HG02885 (cell line): ENCODE measurements around the gene FANCG.

Experiments used
- ATAC-seq: cut with Tn5 transposase; IDR thresholded peaks from one replicate; pipeline ENCODE4 v1.9.1; 2021; ENCODE audit warnings: mild to moderate bottlenecking; ENCODE audit not compliant: unreplicated experiment, poor library complexity

FANCG gene

GRCh38 chr9:35029241-35029640 is 50.5 kb downstream of the FANCG start:
- no peak for ATAC-seq

GRCh38 chr9:35028341-35028740 is 51.4 kb downstream of the FANCG start:
- ATAC-seq, result no peak

- ATAC-seq, result no peak
Measured at GRCh38 chr9:35027860-35028259, 51.9 kb downstream of the FANCG start.

- no peak for ATAC-seq
Measured at GRCh38 chr9:35027374-35027773, 52.4 kb downstream of the FANCG start.

- ATAC-seq, result no peak
Measured at GRCh38 chr9:35026671-35027070, 53.1 kb downstream of the FANCG start.
